HEK293T (cell line): ENCODE results near the gene UVRAG.

Experiments used
- CTCF ChIA-PET: fragments of 350-600 bp; formaldehyde crosslinking; extraction: SDS; loops from one replicate; lab custom pipeline; 2021; ENCODE audit warnings: antibody characterized with exemption, inconsistent platforms; lab: Yijun Ruan, JAX
- POLR2A ChIA-PET: fragments of 350-600 bp; formaldehyde crosslinking; extraction: SDS; loops from one replicate; lab custom pipeline; 2020; ENCODE audit warnings: antibody characterized with exemption, inconsistent platforms; lab: Yijun Ruan, JAX
- DNase-seq: peaks from one replicate; pipeline ENCODE4 v3.0.0; 2012; ENCODE audit warnings: mixed read lengths; ENCODE audit errors: extremely low spot score
- ARNT ChIP-seq: fragments of 450-650 bp; IDR thresholded peaks from 2 replicates; pipeline ENCODE4 v1.6.1; 2017; ENCODE audit warnings: mild to moderate bottlenecking
- BHLHE40 ChIP-seq: fragments of 450-650 bp; IDR thresholded peaks from 2 replicates; pipeline ENCODE4 v1.6.1; 2016; ENCODE audit warnings: mild to moderate bottlenecking, moderate library complexity, borderline replicate concordance
- CTBP1 ChIP-seq: fragments of 450-650 bp; IDR thresholded peaks from 2 replicates; pipeline ENCODE4 v1.6.1; 2016; ENCODE audit warnings: borderline replicate concordance
- ELF4 ChIP-seq: fragments of 450-650 bp; IDR thresholded peaks from 2 replicates; pipeline ENCODE4 v1.6.1; 2017; ENCODE audit warnings: antibody characterized with exemption
- FOXA1 ChIP-seq: fragments of 450-650 bp; IDR thresholded peaks from 2 replicates; pipeline ENCODE4 v1.6.1; 2016; ENCODE audit warnings: mild to moderate bottlenecking
- FOXK2 ChIP-seq: fragments of 450-650 bp; IDR thresholded peaks from 2 replicates; pipeline ENCODE4 v1.6.1; 2016; ENCODE audit warnings: mild to moderate bottlenecking
- FOXM1 ChIP-seq: fragments of 450-650 bp; IDR thresholded peaks from 2 replicates; pipeline ENCODE4 v1.6.1; 2017; ENCODE audit warnings: mild to moderate bottlenecking, borderline replicate concordance
- HDGF ChIP-seq: fragments of 450-650 bp; IDR thresholded peaks from 2 replicates; pipeline ENCODE4 v1.6.1; 2017; ENCODE audit warnings: antibody characterized with exemption, borderline replicate concordance
- L3MBTL2 ChIP-seq: fragments of 450-650 bp; conservative IDR thresholded peaks from 2 replicates; pipeline ENCODE4 v1.6.1; 2016; ENCODE audit warnings: mild to moderate bottlenecking
- LEF1 ChIP-seq: fragments of 450-650 bp; IDR thresholded peaks from 2 replicates; pipeline ENCODE4 v1.6.1; 2017; ENCODE audit warnings: mild to moderate bottlenecking, borderline replicate concordance
- NFRKB ChIP-seq: fragments of 450-650 bp; IDR thresholded peaks from 2 replicates; pipeline ENCODE4 v1.6.1; 2016; ENCODE audit warnings: mild to moderate bottlenecking, moderate library complexity
- SP1 ChIP-seq: fragments of 450-650 bp; IDR thresholded peaks from 2 replicates; pipeline ENCODE4 v1.6.1; 2017
- SUZ12 ChIP-seq: fragments of 450-650 bp; IDR thresholded peaks from 2 replicates; pipeline ENCODE4 v1.6.1; 2016; ENCODE audit warnings: mild to moderate bottlenecking
- TARDBP ChIP-seq: fragments of 450-650 bp; IDR thresholded peaks from 2 replicates; pipeline ENCODE4 v1.6.1; 2016
- ZNF384 ChIP-seq: fragments of 450-650 bp; IDR thresholded peaks from 2 replicates; pipeline ENCODE4 v1.6.1; 2016
- TF ChIP-seq, protein P1 (sequence below): fragments of 450-650 bp; IDR thresholded peaks from 2 replicates; pipeline ENCODE4 v1.6.1; 2016

UVRAG gene

DNA sequence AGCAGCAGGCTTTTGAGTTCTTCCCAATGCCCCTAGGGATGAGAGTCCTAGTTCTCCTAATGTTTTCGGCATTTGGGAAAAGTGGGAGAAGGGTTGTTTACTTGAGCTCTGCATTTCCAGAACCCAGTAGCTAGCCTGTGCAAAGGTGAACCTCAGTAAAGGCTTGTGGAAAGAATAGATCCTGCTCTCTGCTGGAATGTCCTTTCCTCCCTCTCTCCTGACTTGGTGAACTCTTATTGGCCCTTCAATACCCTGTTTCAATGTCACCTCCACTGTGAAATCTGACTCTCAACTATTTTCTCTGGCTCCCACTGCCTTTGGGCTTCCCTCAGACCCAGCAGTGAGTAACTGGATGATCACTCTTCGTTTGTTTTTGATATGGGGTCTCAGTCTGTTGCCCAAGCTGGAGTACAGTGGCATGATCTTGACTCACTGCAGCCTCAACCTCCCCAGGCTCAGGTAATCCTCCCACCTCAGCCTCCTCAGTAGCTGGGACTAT is 2.4 kb upstream of the UVRAG start:
- ChIA-PET POLR2A (no interaction called here), CTCF (interaction anchor here (1.8 kb wide), 1 partner anchor 10 kb away, joined by 11 read pairs; no protein-coding TSS in a partner anchor)
- no peak for DNase-seq

DNA sequence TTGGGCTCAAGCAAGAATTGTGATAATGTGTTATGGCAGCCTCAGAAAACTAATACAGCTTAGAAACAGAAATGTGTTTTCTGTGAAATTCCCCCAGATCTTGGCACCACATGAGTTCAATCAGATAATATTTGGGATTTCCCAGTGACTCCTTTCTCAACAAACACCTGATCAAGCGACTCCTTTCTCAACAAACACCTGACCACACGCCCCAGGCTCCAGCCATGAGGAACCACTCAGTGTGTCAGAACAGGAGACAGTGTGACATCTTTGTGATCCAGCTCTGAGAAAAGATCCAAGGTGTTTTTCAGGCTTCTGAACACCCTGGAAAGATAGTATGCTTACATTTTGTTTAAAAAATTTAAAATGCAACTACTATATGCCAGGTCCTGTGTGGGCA is 1.9 kb upstream of the UVRAG start:
- ChIA-PET CTCF (interaction anchor here (0.7 to 1.8 kb wide), 2 partner anchors 10 to 55 kb away, joined by 3 to 11 read pairs; no protein-coding TSS in a partner anchor), POLR2A (no interaction called here)
- TF ChIP-seq TARDBP (no peak), ARNT (no peak), NFRKB (no peak), SUZ12 (no peak), FOXK2 (no peak), BHLHE40 (no peak), LEF1 (no peak), ZNF384 (no peak)
- TF ChIP-seq, protein P1, sequence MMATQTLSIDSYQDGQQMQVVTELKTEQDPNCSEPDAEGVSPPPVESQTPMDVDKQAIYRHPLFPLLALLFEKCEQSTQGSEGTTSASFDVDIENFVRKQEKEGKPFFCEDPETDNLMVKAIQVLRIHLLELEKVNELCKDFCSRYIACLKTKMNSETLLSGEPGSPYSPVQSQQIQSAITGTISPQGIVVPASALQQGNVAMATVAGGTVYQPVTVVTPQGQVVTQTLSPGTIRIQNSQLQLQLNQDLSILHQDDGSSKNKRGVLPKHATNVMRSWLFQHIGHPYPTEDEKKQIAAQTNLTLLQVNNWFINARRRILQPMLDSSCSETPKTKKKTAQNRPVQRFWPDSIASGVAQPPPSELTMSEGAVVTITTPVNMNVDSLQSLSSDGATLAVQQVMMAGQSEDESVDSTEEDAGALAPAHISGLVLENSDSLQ: no peak
- no peak for DNase-seq

More for the DNA sequence above, 2.4 kb upstream of the UVRAG start:
- TF ChIP-seq BHLHE40 (no peak), SP1 (no peak), FOXK2 (no peak), TARDBP (no peak), L3MBTL2 (no peak), LEF1 (no peak), CTBP1 (no peak), SUZ12 (no peak), HDGF (no peak), NFRKB (no peak), ZNF384 (no peak), ARNT (no peak), FOXA1 (no peak), FOXM1 (no peak), ELF4 (no peak)
- TF ChIP-seq, protein P1: no peak

DNA sequence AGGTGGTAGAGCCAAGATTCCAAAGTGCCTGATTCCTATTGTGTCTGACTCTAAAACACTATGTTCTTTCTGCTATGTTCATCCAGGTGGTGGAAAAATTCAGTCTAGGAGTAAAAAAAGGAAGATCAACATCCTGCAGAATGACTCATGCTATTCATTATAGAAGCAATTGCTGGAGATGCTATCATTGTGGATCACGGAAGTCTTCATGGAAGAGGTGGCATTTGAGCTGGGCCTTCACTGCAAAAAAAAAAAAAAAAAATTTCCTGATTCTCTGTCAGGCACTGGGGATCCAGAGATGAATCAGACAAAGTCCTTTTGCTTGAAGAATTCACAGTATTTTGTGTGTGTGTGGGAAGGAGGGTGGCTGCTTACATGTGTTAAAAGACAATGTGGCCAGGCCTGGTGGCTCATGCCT is 1.4 kb upstream of the UVRAG start:
- DNase-seq: no peak
- ChIA-PET POLR2A (interaction anchor here (0.6 kb wide), 1 partner anchor 11 kb away, joined by 4 read pairs; no protein-coding TSS in a partner anchor), CTCF (interaction anchor here (0.7 to 1.8 kb wide), 3 partner anchors 11 to 83 kb away, joined by 3 to 11 read pairs (median 3); no protein-coding TSS in a partner anchor)
- no peak for TF ChIP-seq ELF4
- no peak for TF ChIP-seq SUZ12
- no peak for TF ChIP-seq CTBP1
- TF ChIP-seq, protein P1: no peak
- TF ChIP-seq NFRKB: no peak

DNA sequence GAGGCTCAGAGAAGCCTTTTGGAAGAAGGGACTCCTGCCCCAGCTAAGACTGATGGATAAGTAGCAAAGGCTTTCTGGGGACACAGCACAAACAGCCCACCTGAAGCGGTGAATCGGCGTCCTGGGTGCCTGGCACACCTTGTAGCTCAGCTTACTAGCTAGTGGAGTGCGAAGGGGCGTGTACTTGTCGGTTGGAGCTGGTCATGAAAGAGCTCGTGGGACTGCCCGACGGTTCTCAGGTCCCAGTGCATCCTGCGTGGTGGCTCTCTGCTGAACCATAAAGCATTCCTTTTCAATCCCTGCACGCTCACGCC is 690 bp upstream of the UVRAG start:
- POLR2A ChIA-PET: interaction anchor here (0.6 to 0.9 kb wide), 3 partner anchors 10 to 27 kb away, joined by 3 to 4 read pairs (median 4); no protein-coding TSS in a partner anchor
- TF ChIP-seq ARNT (no peak), SUZ12 (no peak), HDGF (no peak), NFRKB (no peak), BHLHE40 (no peak), L3MBTL2 (no peak), FOXA1 (no peak)
- CTCF ChIA-PET: interaction anchor here (0.6 to 1.1 kb wide), 3 partner anchors 11 to 282 kb away, joined by 3 read pairs; no protein-coding TSS in a partner anchor
- DNase-seq: no peak

DNA sequence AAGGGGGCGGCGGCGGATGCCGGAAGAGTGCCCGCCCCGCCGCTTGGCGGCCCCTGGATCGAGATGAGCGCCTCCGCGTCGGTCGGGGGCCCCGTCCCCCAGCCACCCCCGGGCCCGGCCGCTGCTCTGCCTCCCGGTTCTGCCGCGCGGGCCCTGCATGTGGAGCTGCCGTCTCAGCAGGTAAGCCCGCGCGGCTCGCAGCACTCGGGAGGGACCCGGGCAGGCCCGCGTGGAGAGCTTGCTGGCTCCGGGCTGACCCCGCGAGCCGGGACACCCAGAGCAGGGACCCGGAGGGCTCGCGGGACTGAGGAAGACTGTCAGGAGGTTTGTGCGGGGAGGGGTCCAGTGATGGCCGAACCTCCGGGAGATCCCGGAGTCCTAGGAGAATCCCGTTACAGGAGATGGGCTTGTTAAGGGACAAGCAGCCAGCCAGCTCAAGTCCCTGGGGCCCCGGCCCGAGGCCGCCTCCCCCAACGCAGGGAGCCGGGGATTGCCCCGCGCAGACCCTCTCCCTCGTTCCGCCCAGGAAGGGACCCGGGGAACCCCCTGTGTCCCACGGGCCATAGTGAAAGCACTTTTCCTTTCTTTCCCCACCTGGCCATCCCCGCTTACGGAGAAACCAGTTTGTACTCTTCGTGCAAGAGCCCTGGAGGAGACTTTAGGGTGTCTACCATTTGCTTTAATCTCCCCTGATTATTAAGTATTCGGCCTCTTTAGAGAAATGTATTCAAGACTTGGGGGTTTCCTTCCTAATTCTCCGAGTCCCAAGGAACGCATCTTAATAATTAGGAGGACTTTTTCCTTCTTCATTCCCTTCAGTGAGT is 547 bp downstream of the UVRAG start:
- TF ChIP-seq FOXK2 (no peak), LEF1 (no peak), ELF4 (no peak), ZNF384 (no peak), SP1 (no peak), NFRKB (no peak), FOXA1 (no peak), CTBP1 (no peak), FOXM1 (no peak), L3MBTL2 (no peak), ARNT (no peak)
- TF ChIP-seq, protein P1: no peak
- CTCF ChIA-PET: no interaction called here
- peak; percentile 51 for DNase-seq
- POLR2A ChIA-PET: interaction anchor here (0.7 to 1.0 kb wide), 2 partner anchors 25 to 35 kb away, joined by 3 read pairs; no protein-coding TSS in a partner anchor
